NT2/D1 (cell line): ENCODE data around the gene TIAM2.

Experiments
- YY1 ChIP-seq: IDR thresholded peaks from 2 replicates; pipeline ENCODE4 v1.6.1; 2011; ENCODE audit not compliant: insufficient read length, insufficient read depth
- ZNF274 ChIP-seq: IDR thresholded peaks from 2 replicates; pipeline ENCODE4 v1.6.1; 2011; ENCODE audit warnings: mild to moderate bottlenecking, low read depth, low read length

DNA sequence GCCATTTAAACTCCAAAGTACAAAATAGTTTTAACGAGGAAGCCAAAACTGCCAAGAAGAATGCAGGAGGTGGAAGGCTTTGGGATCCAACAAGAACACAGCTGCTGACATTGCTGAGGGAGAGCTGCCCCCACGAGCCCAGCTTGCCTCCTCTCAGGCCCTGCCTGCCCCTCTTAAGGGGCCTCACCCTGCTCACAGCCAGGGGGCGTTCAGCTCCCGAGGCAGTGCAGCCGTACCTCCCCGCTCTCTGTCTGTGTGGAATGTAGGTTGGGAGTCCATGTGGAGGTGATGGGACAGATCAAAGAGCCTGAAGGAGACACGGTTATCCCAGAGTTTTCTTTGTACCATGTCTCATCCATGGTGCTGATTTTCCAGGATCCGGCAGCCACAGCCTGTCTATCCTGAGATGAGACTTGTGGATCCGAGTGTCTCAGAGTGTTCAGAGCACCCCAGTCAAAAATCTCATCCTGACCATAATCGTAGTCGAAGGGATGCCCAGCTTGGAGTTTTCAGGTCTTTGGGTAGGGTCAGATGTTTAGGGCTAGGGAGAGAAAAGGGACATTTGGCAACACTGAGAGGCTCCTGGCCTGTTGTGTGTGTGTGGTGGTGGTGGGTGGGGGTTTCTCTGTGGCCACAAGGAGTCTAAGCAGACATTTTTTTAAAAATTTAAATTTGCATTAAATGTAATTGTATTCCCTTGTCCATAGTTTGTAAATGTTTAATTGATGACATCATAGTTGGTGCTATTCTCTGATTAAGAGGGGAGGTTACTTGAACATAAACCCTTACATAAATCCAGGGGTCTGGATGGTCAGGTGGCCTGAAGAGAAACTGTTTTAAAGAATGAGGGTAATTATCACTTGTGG is 157.3 kb downstream of the TIAM2 start:
- no peak for TF ChIP-seq ZNF274
- no peak for TF ChIP-seq YY1
